KBM-7 (cell line): Measurements from ENCODE around the gene SERTAD4.
"Not testable (repeated sequence)": the region's sequence is repeated elsewhere in the genome, so short reads cannot be mapped to it uniquely, and the experiment has no call there.

Experiments
- DNase-seq: peaks from one replicate; pipeline ENCODE4 v3.0.0-alpha.2; 2015
- in situ Hi-C: fragments of 300-500 bp; cut with MboI; formaldehyde crosslinking; loops from 2 replicates; pipeline ENCODE4 v1.14.3; 2020; ENCODE audit warnings: low sequenced_read_pairs, low pct_unique_long_range_greater_than_20kb, mixed read lengths

SERTAD4 gene

GRCh38 chr1:210232511-210233215 is at the start of gene SERTAD4:
Gene SERTAD4 (plus strand): TSS chr1:210232796. CDS start chr1:210237961, 5,165 bp downstream.
- DNase-seq = no peak
- in situ Hi-C loops = no loop called here

GRCh38 chr1:210185063-210185462 is 47.5 kb upstream of the SERTAD4 start:
- in situ Hi-C loops = no loop called here
- DNase-seq = no peak

DNA sequence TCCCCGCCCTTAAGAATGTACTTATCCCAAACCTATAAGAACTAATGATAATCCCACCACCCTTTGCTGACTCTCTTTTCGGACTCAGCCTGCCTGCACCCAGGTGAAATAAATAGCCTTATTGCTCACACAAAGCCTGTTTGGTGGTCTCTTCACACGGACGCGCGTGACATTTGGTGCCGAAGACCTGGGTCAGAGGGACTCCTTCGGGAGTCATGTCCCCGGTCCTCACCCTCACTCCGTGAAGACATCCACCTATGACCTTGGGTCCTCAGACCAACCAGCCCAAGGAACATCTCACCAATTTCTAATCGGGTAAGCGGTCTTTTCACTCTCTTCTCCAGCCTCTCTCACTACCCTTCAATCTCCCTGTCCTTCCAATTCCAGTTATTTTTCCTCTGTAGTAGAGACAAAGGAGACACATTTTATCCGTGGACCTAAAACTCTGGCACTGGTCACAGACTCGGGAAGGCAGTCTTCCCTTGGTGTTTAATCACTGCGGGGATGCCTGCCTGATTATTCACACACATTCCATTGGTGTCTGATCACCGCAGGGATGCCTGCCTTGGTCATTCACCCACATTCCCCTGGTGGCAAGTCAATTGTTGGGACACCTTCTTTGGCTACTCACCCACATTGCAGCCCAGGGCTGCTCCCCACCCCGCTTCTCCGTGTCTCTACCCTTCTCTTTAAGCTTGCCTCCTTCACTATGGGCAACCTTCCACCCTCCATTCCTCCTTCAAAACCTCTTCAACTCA is 44.6 kb upstream of the SERTAD4 start:
- DNase-seq, in situ Hi-C loops: not testable (repeated sequence)

DNA sequence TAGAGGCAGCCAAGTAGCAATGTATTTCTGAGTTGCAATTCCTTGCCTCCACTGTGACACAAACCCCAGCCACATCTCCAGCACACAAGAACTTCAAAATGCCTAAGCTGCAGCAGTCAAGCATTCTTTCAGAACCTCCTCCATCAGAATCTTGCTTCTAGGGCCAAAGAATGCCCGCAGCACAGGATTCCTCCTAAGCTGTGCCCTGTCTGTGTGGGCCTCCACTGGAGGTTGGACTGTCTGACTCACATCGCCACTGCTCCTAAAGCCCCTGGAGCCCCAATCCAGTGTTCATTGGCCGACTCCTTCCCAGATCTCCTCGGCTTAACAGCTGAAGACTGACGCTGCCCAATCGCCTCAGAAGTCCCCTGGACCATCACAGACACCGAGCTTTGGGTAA is 43.2 kb upstream of the SERTAD4 start:
- in situ Hi-C loops = no loop called here
- no peak for DNase-seq

DNA sequence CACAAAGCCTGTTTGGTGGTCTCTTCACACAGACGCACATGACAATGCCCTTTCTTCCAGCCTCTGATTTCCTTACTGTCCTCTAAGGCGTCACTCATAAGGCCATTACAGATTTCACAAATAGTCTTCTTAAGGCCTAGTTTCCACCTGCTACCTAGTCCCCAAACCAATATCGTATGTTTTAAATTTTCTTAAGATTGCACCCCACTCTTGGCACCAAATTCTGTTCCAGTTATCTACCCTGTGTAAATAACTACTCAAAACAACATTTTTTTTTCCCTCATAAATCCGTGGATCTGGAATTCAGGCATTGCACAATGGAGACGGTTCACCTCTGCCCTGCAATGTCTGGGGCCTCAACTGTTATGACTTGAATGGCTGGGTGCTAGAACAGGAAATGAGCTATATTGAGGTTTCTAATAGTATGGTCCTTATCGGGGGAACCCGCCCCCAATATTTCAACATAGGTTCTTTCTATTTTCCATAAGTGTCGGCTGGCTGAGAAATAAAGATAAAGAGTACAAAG is 36.9 kb upstream of the SERTAD4 start:
- in situ Hi-C loops = no loop called here
- no peak for DNase-seq

- in situ Hi-C loops, DNase-seq: not testable (repeated sequence)
Observed at GRCh38 chr1:210196266-210196665, 36.3 kb upstream of the SERTAD4 start.

DNA sequence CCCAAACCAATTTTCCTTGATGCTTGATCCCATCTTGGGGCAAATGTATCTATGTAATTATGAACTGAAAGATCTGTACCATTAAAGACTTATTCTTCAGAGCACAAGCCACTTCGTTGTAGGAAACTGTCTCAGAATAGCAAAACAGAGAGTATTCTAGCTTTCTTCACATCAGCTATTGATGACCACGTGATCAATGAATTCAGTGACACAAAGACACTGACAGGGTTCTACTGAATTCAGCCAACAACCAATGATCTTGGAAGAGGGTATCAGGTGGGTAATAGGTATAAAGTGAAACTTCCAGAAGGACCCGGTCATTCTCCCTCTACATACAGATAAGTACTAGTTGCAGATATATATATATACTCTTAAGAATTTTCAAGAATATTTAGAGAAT is 33.8 kb upstream of the SERTAD4 start:
- in situ Hi-C loops = no loop called here

GRCh38 chr1:210200124-210200736 is 32.4 kb upstream of the SERTAD4 start:
- in situ Hi-C loops = no loop called here
- no peak for DNase-seq

More for the DNA sequence above, 33.8 kb upstream of the SERTAD4 start:
- DNase-seq = no peak

DNA sequence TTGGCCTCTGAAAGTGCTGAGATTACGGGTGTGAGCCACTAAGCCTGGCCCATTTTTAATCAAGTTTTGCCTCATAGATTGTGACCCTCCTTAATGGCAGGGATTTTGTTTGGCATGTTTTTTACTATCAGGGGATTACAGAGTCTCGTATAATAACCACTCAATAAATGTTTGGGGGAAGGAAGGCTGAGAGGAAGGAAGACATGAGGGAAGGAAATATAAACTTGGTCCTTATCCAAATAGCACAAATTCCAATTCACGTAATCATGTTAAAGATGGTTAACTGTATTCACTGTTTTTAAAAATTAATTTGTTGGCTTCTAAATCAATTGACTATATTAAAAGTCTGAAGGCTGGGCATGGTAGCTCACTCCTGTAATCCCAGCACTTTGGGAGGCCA is 30.9 kb upstream of the SERTAD4 start:
- in situ Hi-C loops = no loop called here

DNA sequence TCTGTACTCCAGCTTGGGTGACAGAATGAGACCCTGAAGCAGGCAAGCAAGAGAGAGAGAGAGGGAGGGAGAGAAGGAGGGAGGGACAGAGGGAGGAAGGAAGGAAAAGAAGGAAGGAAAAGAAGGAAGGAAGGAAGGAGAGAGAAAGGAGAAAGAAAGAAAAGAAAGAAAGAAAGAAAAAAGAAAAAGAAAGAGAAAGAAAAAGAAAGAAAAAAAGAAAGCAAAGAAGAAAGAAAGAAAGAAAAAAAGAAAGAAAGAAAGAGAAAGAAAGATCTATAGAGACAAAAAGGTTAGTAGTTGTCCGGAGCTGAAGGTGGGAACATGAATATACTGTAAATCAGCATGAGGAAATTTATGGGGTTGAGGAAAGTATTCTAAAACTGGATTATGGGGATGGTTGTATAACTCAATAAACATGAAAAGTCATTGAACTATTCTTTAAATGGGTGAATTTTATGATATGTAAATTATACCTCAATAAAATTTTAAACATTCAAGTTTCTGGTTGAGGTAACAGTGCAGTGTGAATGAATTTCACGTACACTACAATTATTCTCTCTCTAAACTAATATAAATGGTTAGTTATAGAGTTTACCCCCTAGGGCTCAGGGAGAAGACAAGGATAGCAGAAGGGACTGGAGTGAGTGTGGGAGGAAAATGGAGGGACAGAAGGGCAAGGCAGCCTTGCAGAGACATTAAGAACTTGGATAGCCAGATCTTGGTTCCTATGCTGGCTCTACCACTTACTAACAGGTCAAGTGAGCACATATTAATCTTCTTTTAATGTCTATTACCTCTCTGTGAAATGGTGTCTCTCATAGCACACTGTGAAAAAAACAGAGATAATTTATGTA is 24.8 kb upstream of the SERTAD4 start:
- in situ Hi-C loops = no loop called here
- no peak for DNase-seq

More for the DNA sequence above, 30.9 kb upstream of the SERTAD4 start:
- no peak for DNase-seq

GRCh38 chr1:210213335-210213734 is 19.3 kb upstream of the SERTAD4 start:
- no peak for DNase-seq
- in situ Hi-C loops = no loop called here

GRCh38 chr1:210214573-210215409 is 17.8 kb upstream of the SERTAD4 start:
- DNase-seq = no peak

GRCh38 chr1:210217482-210217881 is 15.1 kb upstream of the SERTAD4 start:
- DNase-seq = no peak
- in situ Hi-C loops = no loop called here

More at GRCh38 chr1:210214573-210215409, 17.8 kb upstream of the SERTAD4 start:
- in situ Hi-C loops = no loop called here

- DNase-seq = no peak
- in situ Hi-C loops = no loop called here
Observed at GRCh38 chr1:210218047-210218446, 14.5 kb upstream of the SERTAD4 start.

DNA sequence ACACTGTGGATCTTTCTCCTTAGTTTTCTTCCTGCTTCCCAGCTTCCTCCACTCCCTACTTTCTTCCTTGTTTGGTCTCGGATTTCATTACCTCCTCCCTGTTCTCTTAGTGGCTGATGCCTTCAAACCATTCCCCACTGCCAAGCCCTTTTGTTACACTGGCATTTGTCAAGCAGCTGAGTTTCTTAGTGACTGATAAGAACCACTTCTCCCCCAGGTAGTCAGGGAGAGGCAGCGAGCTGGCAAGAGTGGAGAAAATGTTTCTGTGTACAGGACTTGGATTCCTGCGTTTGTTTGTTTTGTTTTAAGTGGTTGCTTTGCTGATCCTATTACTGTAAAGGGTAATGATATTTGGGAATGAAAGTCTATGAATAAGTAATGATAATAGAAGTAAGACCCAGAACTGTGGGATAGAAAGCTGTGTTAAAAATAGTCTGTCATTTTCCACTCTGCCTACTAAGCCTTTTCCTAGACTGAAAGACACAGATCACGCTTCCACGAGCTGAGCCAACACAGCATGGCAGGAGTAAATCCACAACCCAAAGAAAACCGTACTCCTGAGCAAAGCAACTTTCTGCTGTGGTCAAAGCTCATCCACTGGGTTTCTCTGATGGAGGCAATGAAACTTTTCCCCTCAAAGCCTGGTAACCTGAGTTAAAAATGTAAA is 10.1 kb upstream of the SERTAD4 start:
- DNase-seq = no peak
- in situ Hi-C loops = no loop called here

GRCh38 chr1:210223226-210223904 is 9.2 kb upstream of the SERTAD4 start:
- in situ Hi-C loops = no loop called here
- DNase-seq = no peak

DNA sequence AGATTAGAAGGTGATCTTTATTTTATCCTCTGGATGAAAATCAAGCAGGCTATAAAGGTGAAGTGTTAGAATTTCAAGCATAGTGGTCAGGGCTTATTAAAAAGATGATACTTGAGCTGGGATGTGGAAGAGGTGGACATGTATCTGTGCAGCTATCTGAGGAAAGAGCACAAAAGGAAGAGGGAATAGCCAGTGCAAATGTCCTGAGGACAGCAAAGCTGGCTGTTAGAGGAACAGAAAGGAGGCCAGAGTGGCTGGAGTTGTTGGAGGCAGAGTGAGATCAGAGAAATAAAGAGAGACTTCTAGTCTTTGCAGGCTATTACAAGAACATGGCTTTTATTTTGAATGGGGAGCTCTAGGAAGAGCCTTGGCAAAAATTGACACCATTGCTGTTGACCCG is 4.4 kb upstream of the SERTAD4 start:
- DNase-seq = no peak
- in situ Hi-C loops = no loop called here
